ENCODE results near the gene DRGX. TPM values are rescaled to one million over a fixed set of nuclear protein-coding genes. Genes with fewer than 3 reads are reported as not detected.

Gene DRGX
- total and polyA plus RNA-seq, 10 of the 15 experiments (the other 5 are each of a cell fraction or from before 2014, with no cell fraction given), result not detected

DNA sequence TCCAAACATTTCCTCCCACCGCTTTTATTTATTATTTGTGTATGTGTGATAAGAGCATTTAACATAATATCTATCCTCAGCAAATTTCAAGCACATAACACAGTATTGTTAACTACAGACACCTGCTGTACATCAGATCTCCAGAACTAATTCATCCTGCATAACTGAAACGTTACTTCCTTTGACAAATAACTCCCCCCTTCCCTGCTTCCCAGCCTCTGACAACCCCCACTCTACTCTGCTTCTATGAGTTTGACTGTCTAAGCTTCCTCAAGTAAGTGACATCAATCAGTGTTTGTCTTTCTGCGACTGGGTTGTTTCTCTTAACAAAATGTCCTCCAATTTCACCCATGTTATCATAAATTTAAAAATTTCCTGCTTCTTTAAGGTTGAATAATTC is 74.9 kb downstream of the DRGX start:
- H2AFZ ChIP-seq (ENCODE audit: control insufficient read depth, low read depth, low read length), result no peak overlapping the region
- intact Hi-C loops (cut with micrococcal nuclease; ENCODE audit: unreplicated experiment), result no loop called here
- FAIRE-seq (no peak), DNase-seq (ENCODE audit: low read depth, low spot score) (no peak), ATAC-seq (no peak)
- no peaks in the 10 kb centered on the region for H3K79me2 ChIP-seq (ENCODE audit: control insufficient read depth, insufficient read depth, low read length)
- H3K27me3 ChIP-seq (replicated peaks in 1 of 2; ENCODE audit: control insufficient read depth in 2 of 2, insufficient read depth in 2 of 2, low read length in 1 of 2), result peaks cover 0 to 2% of the 10 kb centered on the region in 2 experiments; a peak in 2 of 4 replicates
- H3K4me2 ChIP-seq (ENCODE audit: control insufficient read depth, insufficient read depth), result no peak overlapping the region
- no peaks in the 10 kb centered on the region for H3K9me3 ChIP-seq (replicated peaks; ENCODE audit: control insufficient read depth, insufficient read depth, low read length)
- no peaks in the 10 kb centered on the region for H3K4me1 ChIP-seq (ENCODE audit: control insufficient read depth, insufficient read depth, low read length)
- ChIA-PET RAD21 (ENCODE audit: unreplicated experiment) (no interaction called here), CTCF (no interaction called here), POLR2A (no interaction called here), SMC1A (ENCODE audit: uncharacterized antibody, unreplicated experiment) (no interaction called here)
- no TSS peak for BruUV-seq (replicated peaks)
- no peaks in the 10 kb centered on the region; the same call in 1 of the 2 replicates for H4K20me1 ChIP-seq (ENCODE audit: control insufficient read depth, insufficient read depth)
- TF ChIP-seq TAF1 (IDR thresholded peaks at IDR 0.05; ENCODE audit: borderline replicate concordance, low read depth, low read length) (no peak), MYC (IDR thresholded peaks at IDR 0.05; ENCODE audit: insufficient read depth, insufficient read length, insufficient replicate concordance, low read length, severe bottlenecking) (no peak), TCF12 (IDR thresholded peaks at IDR 0.05; ENCODE audit: low read depth, low read length) (no peak)
- TF ChIP-seq, protein P1, sequence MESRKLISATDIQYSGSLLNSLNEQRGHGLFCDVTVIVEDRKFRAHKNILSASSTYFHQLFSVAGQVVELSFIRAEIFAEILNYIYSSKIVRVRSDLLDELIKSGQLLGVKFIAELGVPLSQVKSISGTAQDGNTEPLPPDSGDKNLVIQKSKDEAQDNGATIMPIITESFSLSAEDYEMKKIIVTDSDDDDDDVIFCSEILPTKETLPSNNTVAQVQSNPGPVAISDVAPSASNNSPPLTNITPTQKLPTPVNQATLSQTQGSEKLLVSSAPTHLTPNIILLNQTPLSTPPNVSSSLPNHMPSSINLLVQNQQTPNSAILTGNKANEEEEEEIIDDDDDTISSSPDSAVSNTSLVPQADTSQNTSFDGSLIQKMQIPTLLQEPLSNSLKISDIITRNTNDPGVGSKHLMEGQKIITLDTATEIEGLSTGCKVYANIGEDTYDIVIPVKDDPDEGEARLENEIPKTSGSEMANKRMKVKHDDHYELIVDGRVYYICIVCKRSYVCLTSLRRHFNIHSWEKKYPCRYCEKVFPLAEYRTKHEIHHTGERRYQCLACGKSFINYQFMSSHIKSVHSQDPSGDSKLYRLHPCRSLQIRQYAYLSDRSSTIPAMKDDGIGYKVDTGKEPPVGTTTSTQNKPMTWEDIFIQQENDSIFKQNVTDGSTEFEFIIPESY (IDR thresholded peaks at IDR 0.05), result no peak
- in situ Hi-C loops (cut with MboI), result no loop called here
- H3K9ac ChIP-seq (ENCODE audit: control insufficient read depth, insufficient read depth, low read length), result no peak overlapping the region
- H3K4me3 ChIP-seq, result no peak overlapping the region
- H3K27ac ChIP-seq (ENCODE audit: control insufficient read depth, insufficient read depth), result no peak overlapping the region
- H3K36me3 ChIP-seq (ENCODE audit: control insufficient read depth in 2 of 2, insufficient read depth in 2 of 2, low read length in 1 of 2), result no peaks in the 10 kb centered on the region
- WGBS (ENCODE audit: insufficient coverage, insufficient replicate concordance, low lambda C conversion rate, missing lambda C conversion rate), result 1% methylated on average over 3 of the region's 3 CpGs

DNA sequence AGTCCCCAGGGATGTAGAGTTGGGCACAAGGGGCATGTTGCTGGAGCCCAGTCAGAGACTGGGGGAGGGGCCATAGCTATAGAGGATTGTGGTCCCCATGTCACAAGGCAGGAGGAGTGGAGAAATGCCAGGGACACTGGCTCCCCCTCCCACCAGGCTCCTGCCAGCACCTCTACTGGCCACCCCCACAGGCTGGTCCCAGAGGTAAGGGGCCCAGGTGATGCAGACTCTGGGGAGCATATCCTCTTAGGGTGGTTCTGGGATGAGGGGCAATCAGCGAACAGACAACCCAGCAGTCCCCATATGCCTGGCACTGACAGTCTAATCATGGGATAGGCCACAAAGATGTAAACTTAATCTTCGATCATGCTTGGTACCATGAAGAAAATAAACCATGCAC is 75.7 kb downstream of the DRGX start:
- CTCF ChIA-PET, result no interaction called here
- Histone ChIP-seq H3K79me2 (ENCODE audit: control insufficient read depth, insufficient read depth, low read length) (no peaks in the 10 kb centered on the region), H3K27me3 (replicated peaks in 1 of 2; ENCODE audit: control insufficient read depth in 2 of 2, insufficient read depth in 2 of 2, low read length in 1 of 2) (peaks cover 0 to 2% of the 10 kb centered on the region in 2 experiments; a peak in 2 of 4 replicates), H3K36me3 (ENCODE audit: control insufficient read depth in 2 of 2, insufficient read depth in 2 of 2, low read length in 1 of 2) (no peaks in the 10 kb centered on the region), H3K27ac (ENCODE audit: control insufficient read depth, insufficient read depth) (no peak overlapping the region), H3K4me1 (ENCODE audit: control insufficient read depth, insufficient read depth, low read length) (no peaks in the 10 kb centered on the region), H3K9ac (ENCODE audit: control insufficient read depth, insufficient read depth, low read length) (no peak overlapping the region), H3K9me3 (replicated peaks; ENCODE audit: control insufficient read depth, insufficient read depth, low read length) (no peaks in the 10 kb centered on the region), H3K4me2 (ENCODE audit: control insufficient read depth, insufficient read depth) (no peak overlapping the region), H4K20me1 (ENCODE audit: control insufficient read depth, insufficient read depth) (no peaks in the 10 kb centered on the region), H2AFZ (ENCODE audit: control insufficient read depth, low read depth, low read length) (no peak overlapping the region), H3K4me3 (no peak overlapping the region)
- SMC1A ChIA-PET (ENCODE audit: uncharacterized antibody, unreplicated experiment), result no interaction called here
- in situ Hi-C loops (cut with MboI), result no loop called here
- ATAC-seq, result no peak
- POLR2A ChIA-PET, result no interaction called here
- FAIRE-seq, result no peak
- RAD21 ChIA-PET (ENCODE audit: unreplicated experiment), result no interaction called here
- 42% methylated on average over 2 of the region's 2 CpGs for WGBS (ENCODE audit: insufficient coverage, insufficient replicate concordance, low lambda C conversion rate, missing lambda C conversion rate)
- intact Hi-C loops (cut with micrococcal nuclease; ENCODE audit: unreplicated experiment), result no loop called here
- no peak for DNase-seq (ENCODE audit: low read depth, low spot score)
- no TSS peak for BruUV-seq (replicated peaks)
- TF ChIP-seq, protein P2, sequence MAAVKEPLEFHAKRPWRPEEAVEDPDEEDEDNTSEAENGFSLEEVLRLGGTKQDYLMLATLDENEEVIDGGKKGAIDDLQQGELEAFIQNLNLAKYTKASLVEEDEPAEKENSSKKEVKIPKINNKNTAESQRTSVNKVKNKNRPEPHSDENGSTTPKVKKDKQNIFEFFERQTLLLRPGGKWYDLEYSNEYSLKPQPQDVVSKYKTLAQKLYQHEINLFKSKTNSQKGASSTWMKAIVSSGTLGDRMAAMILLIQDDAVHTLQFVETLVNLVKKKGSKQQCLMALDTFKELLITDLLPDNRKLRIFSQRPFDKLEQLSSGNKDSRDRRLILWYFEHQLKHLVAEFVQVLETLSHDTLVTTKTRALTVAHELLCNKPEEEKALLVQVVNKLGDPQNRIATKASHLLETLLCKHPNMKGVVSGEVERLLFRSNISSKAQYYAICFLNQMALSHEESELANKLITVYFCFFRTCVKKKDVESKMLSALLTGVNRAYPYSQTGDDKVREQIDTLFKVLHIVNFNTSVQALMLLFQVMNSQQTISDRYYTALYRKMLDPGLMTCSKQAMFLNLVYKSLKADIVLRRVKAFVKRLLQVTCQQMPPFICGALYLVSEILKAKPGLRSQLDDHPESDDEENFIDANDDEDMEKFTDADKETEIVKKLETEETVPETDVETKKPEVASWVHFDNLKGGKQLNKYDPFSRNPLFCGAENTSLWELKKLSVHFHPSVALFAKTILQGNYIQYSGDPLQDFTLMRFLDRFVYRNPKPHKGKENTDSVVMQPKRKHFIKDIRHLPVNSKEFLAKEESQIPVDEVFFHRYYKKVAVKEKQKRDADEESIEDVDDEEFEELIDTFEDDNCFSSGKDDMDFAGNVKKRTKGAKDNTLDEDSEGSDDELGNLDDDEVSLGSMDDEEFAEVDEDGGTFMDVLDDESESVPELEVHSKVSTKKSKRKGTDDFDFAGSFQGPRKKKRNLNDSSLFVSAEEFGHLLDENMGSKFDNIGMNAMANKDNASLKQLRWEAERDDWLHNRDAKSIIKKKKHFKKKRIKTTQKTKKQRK (IDR thresholded peaks at IDR 0.05; ENCODE audit: low read depth, low read length), result no peak
- TF ChIP-seq, protein P3, sequence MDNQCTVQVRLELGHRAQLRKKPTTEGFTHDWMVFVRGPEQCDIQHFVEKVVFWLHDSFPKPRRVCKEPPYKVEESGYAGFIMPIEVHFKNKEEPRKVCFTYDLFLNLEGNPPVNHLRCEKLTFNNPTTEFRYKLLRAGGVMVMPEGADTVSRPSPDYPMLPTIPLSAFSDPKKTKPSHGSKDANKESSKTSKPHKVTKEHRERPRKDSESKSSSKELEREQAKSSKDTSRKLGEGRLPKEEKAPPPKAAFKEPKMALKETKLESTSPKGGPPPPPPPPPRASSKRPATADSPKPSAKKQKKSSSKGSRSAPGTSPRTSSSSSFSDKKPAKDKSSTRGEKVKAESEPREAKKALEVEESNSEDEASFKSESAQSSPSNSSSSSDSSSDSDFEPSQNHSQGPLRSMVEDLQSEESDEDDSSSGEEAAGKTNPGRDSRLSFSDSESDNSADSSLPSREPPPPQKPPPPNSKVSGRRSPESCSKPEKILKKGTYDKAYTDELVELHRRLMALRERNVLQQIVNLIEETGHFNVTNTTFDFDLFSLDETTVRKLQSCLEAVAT (IDR thresholded peaks at IDR 0.05), result no peak
- TF ChIP-seq NR2C1 (IDR thresholded peaks at IDR 0.05), result no peak
- no peak for TF ChIP-seq FOXK2 (IDR thresholded peaks at IDR 0.05)
- no peak for TF ChIP-seq SP1 (IDR thresholded peaks at IDR 0.05; ENCODE audit: low read depth, low read length)

All from GM12878 (cell line).